ENCODE measurements around the gene CARHSP1.
"Not testable (repeated sequence)": the region's sequence is repeated elsewhere in the genome, so short reads cannot be mapped to it uniquely, and the experiment has no call there.

CARHSP1 gene

GRCh38 chr16:8874388-8874787 is 5.6 kb upstream of the CARHSP1 start:
- ChIA-PET POLR2A (no interaction called here), CTCF (interaction anchor here (0.9 to 10.1 kb wide), 5 partner anchors 10 to 307 kb away, joined by 3 to 165 read pairs (median 6); partner anchors contain the start of gene LITAFD)
- no peak for DNase-seq (ENCODE audit: extremely low spot score)
- TF ChIP-seq CTCF (IDR thresholded peaks at IDR 0.05; ENCODE audit: control extremely low read depth, extremely low read depth, low read depth, missing control alignments), result no peak

GRCh38 chr16:8873866-8874195 is 5.0 kb upstream of the CARHSP1 start:
- POLR2A ChIA-PET; DNase-seq (ENCODE audit: extremely low spot score): not testable (repeated sequence)
- CTCF ChIA-PET, result interaction anchor here (0.9 to 10.1 kb wide), 6 partner anchors 10 to 307 kb away, joined by 3 to 165 read pairs (median 5); partner anchors contain the start of gene LITAFD

- POLR2A ChIA-PET, result interaction anchor here (0.6 kb wide), 1 partner anchor 247 kb away, joined by 3 read pairs; no protein-coding TSS in a partner anchor
- no peak for TF ChIP-seq CTCF (IDR thresholded peaks at IDR 0.05; ENCODE audit: control extremely low read depth, extremely low read depth, low read depth, missing control alignments)
- CTCF ChIA-PET, result interaction anchor here (0.9 to 10.1 kb wide), 6 partner anchors 9 to 306 kb away, joined by 3 to 165 read pairs (median 5); partner anchors contain the start of gene LITAFD
- no peak for DNase-seq (ENCODE audit: extremely low spot score)
Observed at GRCh38 chr16:8872967-8873865, 4.4 kb upstream of the CARHSP1 start.

- ChIA-PET POLR2A (no interaction called here), CTCF (interaction anchor here (1.8 to 10.1 kb wide), 2 partner anchors 13 to 22 kb away, joined by 4 to 165 read pairs; partner anchors contain the start of gene LITAFD)
- no peak for TF ChIP-seq CTCF (IDR thresholded peaks at IDR 0.05; ENCODE audit: control extremely low read depth, extremely low read depth, low read depth, missing control alignments)
- DNase-seq (ENCODE audit: extremely low spot score), result no peak
Observed at GRCh38 chr16:8872071-8872470, 3.3 kb upstream of the CARHSP1 start.

- DNase-seq (ENCODE audit: extremely low spot score); POLR2A ChIA-PET: not testable (repeated sequence)
- CTCF ChIA-PET, result interaction anchor here (0.9 to 10.1 kb wide), 2 partner anchors 15 to 66 kb away, joined by 3 to 165 read pairs; partner anchors contain the start of gene LITAFD
Observed at GRCh38 chr16:8869988-8870241, 1.1 kb upstream of the CARHSP1 start.

GRCh38 chr16:8869212-8869987 is 594 bp upstream of the CARHSP1 start:
- ChIA-PET POLR2A (interaction anchor here (0.8 to 1.3 kb wide), 7 partner anchors 11 to 224 kb away, joined by 3 to 14 read pairs (median 5); partner anchors contain the start of genes HAPSTR1, PMM2 and TMEM186), CTCF (interaction anchor here (0.6 to 10.1 kb wide), 7 partner anchors 14 to 140 kb away, joined by 3 to 165 read pairs (median 3); partner anchors contain the start of gene LITAFD)
- no peak for TF ChIP-seq CTCF (IDR thresholded peaks at IDR 0.05; ENCODE audit: control extremely low read depth, extremely low read depth, low read depth, missing control alignments)
- no peak for DNase-seq (ENCODE audit: extremely low spot score)

GRCh38 chr16:8867932-8868415 is 832 bp downstream of the CARHSP1 start:
- CTCF ChIA-PET, result interaction anchor here (0.9 to 10.1 kb wide), 4 partner anchors 17 to 211 kb away, joined by 3 to 165 read pairs (median 3); partner anchors contain the start of gene LITAFD

More at GRCh38 chr16:8867932-8868415, 832 bp downstream of the CARHSP1 start:
- POLR2A ChIA-PET, result interaction anchor here (1.1 to 1.3 kb wide), 4 partner anchors 10 to 223 kb away, joined by 5 to 14 read pairs (median 6); partner anchors contain the start of gene HAPSTR1
- TF ChIP-seq CTCF (IDR thresholded peaks at IDR 0.05; ENCODE audit: control extremely low read depth, extremely low read depth, low read depth, missing control alignments), result no peak
- no peak for DNase-seq (ENCODE audit: extremely low spot score)

All from GM10248 (cell line).